Right ventricle myocardium inferior (tissue), 1 donor: Measurements from ENCODE around the gene FABP3. TPM values are rescaled to one million over a fixed set of nuclear protein-coding genes. Genes with fewer than 3 reads are reported as not detected.

Experiments used
- ATAC-seq: fragments of 200-7000 bp; cut with Tn5 transposase; one replicate; pipeline ENCODE4 v1.9.1; 2020; ENCODE audit warnings: mild to moderate bottlenecking, moderate library complexity
- DNase-seq: peaks from one replicate; pipeline ENCODE4 v3.0.0; 2021; ENCODE audit errors: missing footprints
- intact Hi-C: fragments of 100-400 bp; cut with DNase I; formaldehyde crosslinking; loops from one replicate; pipeline ENCODE4 v1.11.0; 2022
- total RNA-seq: library from RNA; stranded (reverse); fragmentation: NEBNext Ultra II Directional; extraction: Animal tissue kit (Norgen Biotek cat#: 25700); gene quantifications from one replicate; pipeline ENCODE4 v1.2.1, GENCODE V29; 2021
- donor health status: DM: no; HTN: yes; CAD: no; lungs with severe emphysema.

The FABP3 gene
- total RNA-seq, 1 donor from 2014 or later, result 5,086 TPM

DNA sequence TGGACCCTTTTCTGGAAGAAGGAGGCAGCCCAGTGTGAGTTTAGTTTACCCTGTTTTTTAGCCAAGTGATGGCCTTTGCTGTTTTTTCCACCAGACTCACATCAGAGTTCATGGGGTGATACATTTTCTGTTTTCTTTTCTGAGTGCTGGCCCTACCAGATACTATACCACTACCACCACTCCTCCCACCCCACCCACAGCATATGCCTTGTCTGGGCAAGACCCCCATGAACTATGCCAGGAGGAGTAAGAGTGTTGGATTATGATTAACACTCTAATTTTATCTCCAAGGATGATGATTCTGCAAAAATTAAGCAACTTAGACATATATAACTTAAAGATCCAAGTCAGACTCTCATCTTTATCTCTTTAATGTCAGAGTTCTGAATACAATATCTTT lies 26.1 kb downstream of the FABP3 start:
- ATAC-seq (no peak), DNase-seq (no peak)
- intact Hi-C loops, result no loop called here

DNA sequence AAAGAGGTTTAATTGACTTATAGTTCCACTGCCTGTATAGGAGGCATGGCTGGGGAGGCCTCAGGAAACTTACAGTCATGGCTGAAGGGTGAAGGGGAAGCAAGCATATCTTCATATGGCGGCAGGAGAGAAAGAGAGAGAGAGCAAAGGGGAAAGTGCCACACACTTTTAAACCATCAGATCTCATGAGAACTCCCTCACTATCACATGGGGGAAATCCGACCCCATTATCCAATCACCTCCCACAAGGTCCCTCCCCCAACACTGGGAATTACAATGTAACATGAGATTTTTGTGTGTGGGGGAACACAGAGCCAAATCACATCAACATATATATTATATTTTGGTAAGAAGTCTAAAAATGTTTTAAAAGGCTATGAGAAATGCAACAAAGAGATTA lies 27.2 kb downstream of the FABP3 start:
- ATAC-seq, result no peak
- no peak for DNase-seq
- intact Hi-C loops, result no loop called here

DNA sequence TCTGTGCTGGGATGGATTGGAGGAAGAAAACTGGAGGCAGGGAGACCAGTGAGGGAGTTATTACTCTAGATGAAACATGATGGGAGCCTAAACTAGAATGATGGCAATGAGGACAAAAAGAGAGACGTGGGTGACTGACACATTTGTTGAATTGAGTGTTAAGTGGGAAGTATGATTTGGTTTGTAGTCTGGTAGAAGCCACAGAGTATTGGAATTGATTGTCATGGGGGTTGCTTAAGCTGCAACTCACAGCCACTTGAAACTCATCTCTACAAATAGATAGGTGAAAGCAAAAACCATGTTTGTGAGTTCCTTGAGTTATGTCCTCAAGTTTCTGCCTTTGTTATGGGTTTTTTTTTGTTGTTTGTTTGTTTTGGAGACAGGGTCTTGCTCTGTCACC lies 28.4 kb downstream of the FABP3 start:
- no peak for ATAC-seq
- intact Hi-C loops, result no loop called here
- DNase-seq, result no peak

DNA sequence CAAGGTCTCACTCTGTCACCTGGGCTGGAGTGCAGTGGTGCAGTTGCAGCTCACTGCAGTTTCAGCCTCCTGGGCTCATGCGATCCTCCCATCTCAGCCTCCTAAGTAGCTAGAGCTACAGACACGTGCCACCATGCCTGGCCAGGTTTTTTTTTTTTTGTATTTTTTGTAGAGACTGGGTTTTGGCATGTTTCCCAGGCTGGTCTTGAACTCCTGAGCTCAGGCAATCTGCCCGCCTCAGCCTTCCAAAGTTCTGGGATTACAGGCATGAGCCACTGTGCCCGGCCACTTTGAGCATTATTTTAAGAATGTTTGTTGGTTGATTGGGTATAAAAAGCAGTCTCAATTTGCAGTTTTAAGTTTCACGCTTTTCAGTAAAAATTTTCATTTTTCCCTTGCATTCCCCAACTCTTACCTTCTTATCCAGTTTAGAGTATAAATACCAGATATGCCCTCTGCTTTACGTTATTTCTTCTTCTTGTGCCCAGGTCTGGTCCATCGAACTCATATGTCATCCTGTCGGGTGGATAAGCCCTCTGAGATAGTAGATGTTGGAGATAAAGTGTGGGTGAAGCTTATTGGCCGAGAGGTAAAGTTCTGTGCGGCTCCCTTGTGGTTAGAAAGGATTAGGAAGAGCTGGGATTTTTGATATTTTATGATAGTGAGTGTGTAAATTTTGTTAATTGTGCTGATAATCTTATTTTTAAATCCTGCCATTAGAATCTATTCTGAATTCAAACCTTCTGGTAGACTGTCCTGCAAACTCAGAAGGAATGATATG lies 36.0 kb downstream of the FABP3 start:
- DNase-seq (no peak), ATAC-seq (no peak)
- intact Hi-C loops, result no loop called here

DNA sequence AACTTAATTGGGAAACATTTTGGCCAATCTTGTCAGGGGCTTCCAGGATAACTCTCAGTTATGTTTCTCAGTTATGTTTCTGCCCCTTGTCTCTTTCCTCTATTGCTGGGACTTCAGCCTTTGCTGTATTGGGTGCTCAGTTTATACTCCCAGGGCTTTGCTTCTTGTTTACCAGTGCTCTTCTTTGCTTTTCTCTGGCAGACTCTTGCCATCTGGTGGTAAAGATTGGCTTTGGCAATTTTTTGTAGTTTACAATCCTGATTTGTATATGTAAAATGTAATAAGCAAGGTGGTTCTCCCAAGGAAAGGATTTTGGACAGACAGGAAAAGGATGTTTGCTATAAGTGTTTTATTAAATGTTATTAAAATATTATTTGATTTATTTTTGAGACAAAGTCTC lies 37.9 kb downstream of the FABP3 start:
- ATAC-seq, result no peak
- intact Hi-C loops, result loop anchor here (1.0 kb wide), 1 partner anchor 151 kb away; no protein-coding TSS in a partner anchor

DNA sequence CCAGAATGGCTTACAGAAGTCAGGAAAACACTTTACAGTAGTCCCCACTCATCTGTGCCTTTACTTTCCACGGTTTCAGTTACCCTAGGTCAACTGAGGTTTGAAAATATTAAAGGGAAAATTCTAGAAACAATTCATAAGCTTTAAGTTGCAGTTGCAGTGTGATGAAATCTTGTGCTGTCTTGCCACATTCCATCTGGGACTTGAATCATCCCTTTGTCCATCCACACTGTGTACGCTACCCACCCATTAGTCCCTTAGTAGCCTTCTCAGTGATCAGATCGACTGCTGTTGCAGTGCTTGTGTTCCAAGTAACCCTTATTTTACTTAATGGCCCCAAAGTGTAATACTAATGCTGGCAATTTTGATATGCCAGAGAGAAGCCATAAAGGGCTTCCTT lies 45.5 kb downstream of the FABP3 start:
- ATAC-seq (no peak), DNase-seq (no peak)
- intact Hi-C loops, result no loop called here

More for the DNA sequence above, 37.9 kb downstream of the FABP3 start:
- DNase-seq, result no peak

DNA sequence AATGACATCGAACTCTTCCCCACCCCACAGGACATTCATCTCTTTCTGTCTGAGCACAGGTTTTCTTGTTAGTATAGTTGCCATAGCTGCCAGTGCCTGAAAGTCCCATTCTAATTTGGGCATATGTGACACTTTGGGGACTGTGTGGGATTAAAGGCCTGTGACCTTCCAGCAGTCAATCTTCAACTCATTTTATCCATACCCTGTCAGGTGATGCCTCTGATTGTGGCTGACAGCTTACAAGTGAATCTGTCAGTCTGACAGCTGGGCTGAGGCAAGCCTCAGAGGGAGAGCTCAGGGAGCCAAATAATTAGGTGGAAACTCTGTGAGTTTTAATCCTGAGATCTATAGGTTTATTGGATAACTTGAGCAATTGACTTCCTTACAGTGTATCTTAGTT lies 46.4 kb downstream of the FABP3 start:
- ATAC-seq (no peak), DNase-seq (no peak)
- intact Hi-C loops, result no loop called here

DNA sequence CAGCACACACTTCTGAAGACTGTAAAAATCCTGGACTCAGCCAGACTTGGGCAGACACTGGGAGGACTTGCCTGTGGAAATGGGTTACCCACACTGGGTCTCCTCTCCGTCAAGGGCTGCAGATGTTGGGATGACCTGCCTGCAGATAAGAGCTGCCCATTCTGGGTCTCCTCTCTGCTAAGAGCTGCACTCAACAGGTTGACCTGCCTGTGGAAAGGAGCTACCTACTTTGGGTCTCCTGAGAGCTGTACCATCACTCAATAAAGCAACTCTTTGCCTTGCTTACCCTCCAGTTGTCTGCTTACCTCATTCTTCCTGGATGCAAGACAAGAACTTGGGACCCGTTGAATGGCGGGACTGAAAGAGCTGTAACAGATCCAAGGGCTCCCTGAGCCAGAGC lies 47.9 kb downstream of the FABP3 start:
- ATAC-seq, result no peak
- no peak for DNase-seq
- intact Hi-C loops, result no loop called here

DNA sequence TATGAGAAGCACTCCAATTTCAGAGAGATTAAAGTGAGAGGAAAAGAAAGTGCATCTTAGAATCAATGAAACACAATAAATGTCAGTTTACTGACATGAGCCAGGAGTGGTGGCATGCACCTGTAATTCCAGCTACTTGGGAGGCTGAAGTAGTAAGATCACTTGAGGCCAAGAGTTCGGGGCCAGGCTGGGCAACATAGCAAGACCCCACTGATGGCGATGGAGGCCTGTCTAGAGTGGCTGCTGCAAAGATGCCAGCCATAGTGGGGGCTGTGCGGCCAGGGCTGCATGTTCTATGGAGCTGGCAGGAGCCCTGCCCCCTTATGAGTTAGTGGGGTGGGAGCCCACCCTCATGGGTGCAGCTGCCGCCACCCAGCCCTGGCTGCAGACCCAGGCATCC lies 48.8 kb downstream of the FABP3 start:
- intact Hi-C loops, result no loop called here
- ATAC-seq, result no peak

DNA sequence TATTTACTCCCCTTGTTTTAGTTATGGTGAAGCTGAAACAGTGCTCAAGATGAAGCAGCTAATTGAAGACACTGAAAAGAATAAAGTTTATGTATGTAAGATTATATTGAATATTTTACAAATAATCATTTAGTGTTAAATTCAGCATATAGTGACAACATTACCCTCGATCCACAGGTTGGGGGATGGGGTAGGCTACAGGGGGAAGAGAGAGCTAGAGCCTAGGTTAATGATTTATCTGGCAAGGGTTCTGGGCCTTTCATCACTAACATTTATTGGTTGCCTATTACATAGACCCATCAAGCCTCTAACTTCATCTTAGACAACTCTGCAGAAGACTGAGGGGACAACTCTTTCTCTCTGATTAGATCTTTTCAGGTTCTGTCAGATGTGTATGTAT lies 54.7 kb downstream of the FABP3 start:
- no peak for ATAC-seq
- intact Hi-C loops, result no loop called here
- no peak for DNase-seq

More for the DNA sequence above, 48.8 kb downstream of the FABP3 start:
- DNase-seq, result no peak

DNA sequence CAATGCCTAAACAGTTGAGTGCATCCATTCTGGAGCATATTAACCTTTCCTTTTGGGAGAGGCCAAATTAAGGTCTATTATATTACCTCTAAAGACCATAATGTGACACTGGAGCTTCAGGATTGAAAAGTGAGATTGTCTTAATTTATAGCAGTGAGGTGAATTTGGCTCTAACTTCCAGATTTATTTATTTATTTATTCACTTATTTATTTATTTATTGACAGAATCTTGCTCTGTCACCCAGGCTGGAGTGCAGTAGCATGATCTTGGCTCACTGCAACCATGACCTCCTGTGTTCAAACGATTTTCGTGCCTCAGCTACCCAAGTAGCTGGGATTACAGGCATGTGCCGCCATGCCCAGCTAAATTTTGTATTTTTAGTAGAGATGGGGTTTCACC lies 57.0 kb downstream of the FABP3 start:
- no peak for DNase-seq
- ATAC-seq, result no peak
- intact Hi-C loops, result no loop called here

Other genes starting within 250 kb of the FABP3 start
- gene NKAIN1, start 133.2 kb downstream of the FABP3 start, total RNA-seq, result 0.14 TPM
- gene SNRNP40, start 76.3 kb downstream of the FABP3 start, total RNA-seq, result 19.0 TPM
- 10.4 TPM for gene ZCCHC17, start 76.0 kb downstream of the FABP3 start, total RNA-seq
- gene SERINC2, start 40.1 kb upstream of the FABP3 start, total RNA-seq, result 1.7 TPM
- gene TINAGL1, start 203.4 kb upstream of the FABP3 start, total RNA-seq, result 273 TPM
- gene HCRTR1, start 244.6 kb upstream of the FABP3 start, total RNA-seq, result 0.49 TPM